ENCODE measurements around the gene EFCAB8.

- TF ChIP-seq CTCF (IDR thresholded peaks at IDR 0.05; ENCODE audit: low read depth, low read length, missing input control) (no peak), GABPA (IDR thresholded peaks at IDR 0.05 in 1 of 2, conservative IDR thresholded peaks at IDR 0.05 in 1 of 2) (no peak), TAF1 (conservative IDR thresholded peaks at IDR 0.05) (no peak), HNF4G (IDR thresholded peaks at IDR 0.05) (no peak), HNF4A (conservative IDR thresholded peaks at IDR 0.05) (no peak), REST (IDR thresholded peaks at IDR 0.05) (no peak), MAX (IDR thresholded peaks at IDR 0.05) (no peak)
Measured at GRCh38 chr20:32970115-32970972, 111.6 kb downstream of the EFCAB8 start.

Measured in liver (tissue), 3 donors.